Measurements from ENCODE around the gene NR2C1.
"Not testable (repeated sequence)": the region's sequence is repeated elsewhere in the genome, so short reads cannot be mapped to it uniquely, and the experiment has no call there.

The NR2C1 gene

DNA sequence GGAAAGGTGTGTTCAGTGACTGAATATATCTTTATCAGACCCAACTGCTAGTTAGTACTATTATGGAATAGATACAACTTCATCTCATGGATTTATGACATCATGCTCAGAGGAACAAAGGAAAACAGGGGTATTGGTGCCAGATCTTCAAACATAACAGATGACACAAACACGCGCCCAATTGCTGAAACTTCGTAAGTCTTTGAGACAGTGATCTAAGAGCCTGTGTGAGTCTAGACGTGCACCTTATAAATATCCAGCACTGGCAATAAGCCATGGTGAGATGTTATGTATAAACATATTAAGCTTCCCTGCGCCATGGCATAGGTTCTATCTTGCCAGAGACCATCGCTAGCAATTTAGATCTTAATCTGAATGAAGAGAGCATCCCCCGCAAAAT lies 42.2 kb upstream of the NR2C1 start:
- H3K4me3 ChIP-seq (ENCODE audit: low read depth, low read length) = no peak overlapping the region
- no peak for TF ChIP-seq CTCF (IDR thresholded peaks at IDR 0.05; ENCODE audit: low read depth, low read length)
- no peak for DNase-seq (ENCODE audit: low read depth, low spot score)
- in situ Hi-C loops (cut with HindIII; ENCODE audit: low sequenced_read_pairs) = no loop called here

GRCh38 chr12:95114766-95115405 lies 41.5 kb upstream of the NR2C1 start:
- in situ Hi-C loops (cut with HindIII; ENCODE audit: low sequenced_read_pairs) = no loop called here
- no peak for TF ChIP-seq CTCF (IDR thresholded peaks at IDR 0.05; ENCODE audit: low read depth, low read length)
- no peak overlapping the region for H3K4me3 ChIP-seq (ENCODE audit: low read depth, low read length)
- no peak for DNase-seq (ENCODE audit: low read depth, low spot score)

DNA sequence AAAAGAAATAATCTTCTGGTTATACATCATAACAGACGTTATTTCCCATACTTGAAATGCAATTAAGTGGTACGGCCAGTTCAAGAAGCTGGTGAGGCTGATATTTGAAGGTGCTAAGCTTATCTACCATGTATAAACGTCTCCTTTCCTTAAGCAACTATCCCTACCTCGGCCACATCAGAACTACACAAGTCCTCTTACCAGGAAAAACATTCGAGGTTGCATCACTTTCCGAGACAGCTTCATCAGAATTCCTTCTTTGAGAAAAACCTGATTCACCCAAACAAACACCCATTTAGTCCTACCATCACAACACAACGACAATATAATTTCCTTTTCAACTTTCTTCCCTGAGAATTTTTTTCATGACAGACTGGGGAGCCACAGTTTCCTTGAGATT lies 33.9 kb upstream of the NR2C1 start:
- in situ Hi-C loops (cut with HindIII; ENCODE audit: low sequenced_read_pairs) = no loop called here
- H3K4me3 ChIP-seq (ENCODE audit: low read depth, low read length) = no peak overlapping the region
- no peak for TF ChIP-seq CTCF (IDR thresholded peaks at IDR 0.05; ENCODE audit: low read depth, low read length)
- DNase-seq (ENCODE audit: low read depth, low spot score) = no peak

DNA sequence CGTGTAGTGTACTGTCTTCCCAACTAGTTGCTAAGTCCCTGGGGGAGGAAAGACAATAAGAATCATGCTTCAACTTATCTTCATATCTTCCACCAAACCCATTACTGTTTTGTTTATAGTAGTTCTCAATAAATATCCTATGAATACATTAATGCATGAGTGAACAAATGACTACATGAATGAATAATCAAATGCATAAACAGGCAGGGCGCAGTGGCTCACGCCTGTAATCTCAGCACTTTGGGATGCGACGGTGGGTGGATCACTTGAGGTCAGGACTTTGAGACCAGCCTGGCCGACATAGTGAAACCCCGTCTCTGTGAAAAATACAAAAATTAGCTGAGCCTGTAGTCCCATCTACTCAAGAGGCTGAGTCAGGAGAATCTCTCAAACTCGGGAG lies 32.1 kb upstream of the NR2C1 start:
- H3K4me3 ChIP-seq (ENCODE audit: low read depth, low read length) = no peak overlapping the region
- in situ Hi-C loops (cut with HindIII; ENCODE audit: low sequenced_read_pairs) = no loop called here
- no peak for TF ChIP-seq CTCF (IDR thresholded peaks at IDR 0.05; ENCODE audit: low read depth, low read length)
- DNase-seq (ENCODE audit: low read depth, low spot score) = no peak

- no peak for TF ChIP-seq CTCF (IDR thresholded peaks at IDR 0.05; ENCODE audit: low read depth, low read length)
- in situ Hi-C loops (cut with HindIII; ENCODE audit: low sequenced_read_pairs) = no loop called here
- no peak overlapping the region for H3K4me3 ChIP-seq (ENCODE audit: low read depth, low read length)
- DNase-seq (ENCODE audit: low read depth, low spot score) = no peak
Measured at GRCh38 chr12:95104919-95105452, 31.6 kb upstream of the NR2C1 start.

GRCh38 chr12:95102916-95103671 lies 29.7 kb upstream of the NR2C1 start:
- in situ Hi-C loops (cut with HindIII; ENCODE audit: low sequenced_read_pairs) = no loop called here
- peak; percentile 89 for DNase-seq (ENCODE audit: low read depth, low spot score)
- TF ChIP-seq CTCF (IDR thresholded peaks at IDR 0.05; ENCODE audit: low read depth, low read length) = no peak
- H3K4me3 ChIP-seq (ENCODE audit: low read depth, low read length) = no peak overlapping the region

- DNase-seq (ENCODE audit: low read depth, low spot score); in situ Hi-C loops (cut with HindIII; ENCODE audit: low sequenced_read_pairs); H3K4me3 ChIP-seq (ENCODE audit: low read depth, low read length): not testable (repeated sequence)
Measured at GRCh38 chr12:95101957-95102356, 28.5 kb upstream of the NR2C1 start.

Data from astrocyte of the spinal cord (primary cell).